Measurements from ENCODE around the gene TP53BP2. TPM values are rescaled to one million over a fixed set of nuclear protein-coding genes. Genes with fewer than 3 reads are reported as not detected.
A peak's percentile ranks its signal among the peaks of the same experiment; 100 is the strongest.
"Not testable (repeated sequence)": the region's sequence is repeated elsewhere in the genome, so short reads cannot be mapped to it uniquely, and the experiment has no call there.

The TP53BP2 gene
- total and polyA plus RNA-seq, 3 experiments from 2014 or later, result 16.5 to 59.6 (median 59.5) TPM

- Mint-ChIP-seq H3K4me3 (peak overlapping the region in 1 of 7 donors; percentile 4), H3K27ac (peak overlapping the region in 2 of 8 donors; percentile 21 to 28), H3K9me3 (no peaks in the 10 kb centered on the region), H3K27me3 (no peaks in the 10 kb centered on the region), H3K4me1 (peaks cover 58 to 82% (median 73%) of the 10 kb centered on the region in 3 donors), H3K36me3 (peaks cover 0 to 20% (median 19%) of the 10 kb centered on the region in 3 donors)
- Histone ChIP-seq H3K36me3 (ENCODE audit: insufficient read depth, low read length) (peaks cover 4% of the 10 kb centered on the region), H3K4me3 (ENCODE audit: low read length) (no peak overlapping the region), H3K4me1 (ENCODE audit: insufficient read depth, low read length) (peaks cover 44% of the 10 kb centered on the region), H3K27ac (ENCODE audit: low read depth, low read length) (no peak overlapping the region), H3K27me3 (ENCODE audit: insufficient read depth, low read length, poor library complexity, severe bottlenecking) (no peaks in the 10 kb centered on the region), H3K9me3 (ENCODE audit: low read length) (no peaks in the 10 kb centered on the region)
- no peak for DNase-seq
- CTCF ChIA-PET, result interaction anchor here (1.7 kb wide), 1 partner anchor 20 kb away, joined by 4 read pairs; no protein-coding TSS in a partner anchor
- POLR2A ChIA-PET, result no interaction called here
Observed at GRCh38 chr1:223824712-223825111, 21.0 kb downstream of the TP53BP2 start.

- H3K4me3 ChIP-seq (ENCODE audit: low read length), result no peak overlapping the region
- H3K27ac ChIP-seq (ENCODE audit: low read depth, low read length), result no peak overlapping the region
- H3K4me1 Mint-ChIP-seq, result peaks cover 56 to 80% (median 69%) of the 10 kb centered on the region in 3 donors
- no peak for DNase-seq
- no peaks in the 10 kb centered on the region for H3K27me3 Mint-ChIP-seq
- H3K27me3 ChIP-seq (ENCODE audit: insufficient read depth, low read length, poor library complexity, severe bottlenecking), result no peaks in the 10 kb centered on the region
- H3K9me3 ChIP-seq (ENCODE audit: low read length), result no peaks in the 10 kb centered on the region
- peaks cover 44% of the 10 kb centered on the region for H3K4me1 ChIP-seq (ENCODE audit: insufficient read depth, low read length)
- peaks cover 0 to 22% (median 22%) of the 10 kb centered on the region in 3 donors for H3K36me3 Mint-ChIP-seq
- peak overlapping the region in 1 of 8 donors; percentile 64 for H3K27ac Mint-ChIP-seq
- peaks cover 5% of the 10 kb centered on the region for H3K36me3 ChIP-seq (ENCODE audit: insufficient read depth, low read length)
- no peak overlapping the region for H3K4me3 Mint-ChIP-seq
- CTCF ChIA-PET, result interaction anchor here (1.7 kb wide), 1 partner anchor 21 kb away, joined by 4 read pairs; no protein-coding TSS in a partner anchor
- no peaks in the 10 kb centered on the region for H3K9me3 Mint-ChIP-seq
- POLR2A ChIA-PET, result no interaction called here
Observed at GRCh38 chr1:223824287-223824686, 21.5 kb downstream of the TP53BP2 start.

- Histone ChIP-seq H3K36me3 (ENCODE audit: insufficient read depth, low read length) (peaks cover 5% of the 10 kb centered on the region), H3K27me3 (ENCODE audit: insufficient read depth, low read length, poor library complexity, severe bottlenecking) (no peaks in the 10 kb centered on the region), H3K4me1 (ENCODE audit: insufficient read depth, low read length) (peaks cover 26% of the 10 kb centered on the region), H3K9me3 (ENCODE audit: low read length) (no peaks in the 10 kb centered on the region), H3K4me3 (ENCODE audit: low read length) (no peak overlapping the region), H3K27ac (ENCODE audit: low read depth, low read length) (no peak overlapping the region)
- ChIA-PET CTCF (interaction anchor here (0.6 to 1.3 kb wide), 4 partner anchors 9 to 24 kb away, joined by 3 to 5 read pairs (median 3); partner anchors contain the start of gene TP53BP2), POLR2A (no interaction called here)
- Mint-ChIP-seq H3K4me1 (peaks cover 37 to 61% (median 52%) of the 10 kb centered on the region in 3 donors), H3K9me3 (no peaks in the 10 kb centered on the region), H3K27ac (peak overlapping the region in 2 of 8 donors; percentile 34 to 48), H3K27me3 (no peaks in the 10 kb centered on the region), H3K36me3 (peaks cover 0 to 32% (median 16%) of the 10 kb centered on the region in 3 donors), H3K4me3 (no peak overlapping the region)
- DNase-seq, result no peak
Observed at GRCh38 chr1:223820971-223821370, 24.8 kb downstream of the TP53BP2 start.

GRCh38 chr1:223820515-223820858 lies 25.3 kb downstream of the TP53BP2 start:
- Histone ChIP-seq H3K27ac (ENCODE audit: low read depth, low read length) (no peak overlapping the region), H3K4me3 (ENCODE audit: low read length) (no peak overlapping the region), H3K4me1 (ENCODE audit: insufficient read depth, low read length) (peaks cover 21% of the 10 kb centered on the region), H3K27me3 (ENCODE audit: insufficient read depth, low read length, poor library complexity, severe bottlenecking) (no peaks in the 10 kb centered on the region), H3K36me3 (ENCODE audit: insufficient read depth, low read length) (peaks cover 5% of the 10 kb centered on the region), H3K9me3 (ENCODE audit: low read length) (no peaks in the 10 kb centered on the region)
- peaks cover 34 to 58% (median 50%) of the 10 kb centered on the region in 3 donors for H3K4me1 Mint-ChIP-seq
- no peaks in the 10 kb centered on the region for H3K9me3 Mint-ChIP-seq
- ChIA-PET POLR2A (no interaction called here), CTCF (interaction anchor here (0.6 to 1.3 kb wide), 3 partner anchors 9 to 25 kb away, joined by 3 to 5 read pairs (median 3); partner anchors contain the start of gene TP53BP2)
- H3K36me3 Mint-ChIP-seq, result peaks cover 0 to 35% (median 16%) of the 10 kb centered on the region in 3 donors
- DNase-seq, result no peak
- no peak overlapping the region for H3K4me3 Mint-ChIP-seq
- H3K27ac Mint-ChIP-seq, result peak overlapping the region in 1 of 8 donors; percentile 24
- no peaks in the 10 kb centered on the region for H3K27me3 Mint-ChIP-seq

GRCh38 chr1:223819730-223820514 lies 25.8 kb downstream of the TP53BP2 start:
- Mint-ChIP-seq H3K4me1 (peaks cover 31 to 58% (median 49%) of the 10 kb centered on the region in 3 donors), H3K9me3 (no peaks in the 10 kb centered on the region), H3K4me3 (no peak overlapping the region), H3K36me3 (peaks cover 0 to 38% (median 16%) of the 10 kb centered on the region in 3 donors), H3K27me3 (no peaks in the 10 kb centered on the region), H3K27ac (peak overlapping the region in 3 of 8 donors; percentile 13 to 75 (median 61))
- no peak overlapping the region for H3K27ac ChIP-seq (ENCODE audit: low read depth, low read length)
- H3K4me1 ChIP-seq (ENCODE audit: insufficient read depth, low read length), result peaks cover 16% of the 10 kb centered on the region
- ChIA-PET POLR2A (no interaction called here), CTCF (interaction anchor here (1.0 kb wide), 1 partner anchor 16 kb away, joined by 3 read pairs; no protein-coding TSS in a partner anchor)
- DNase-seq, result no peak
- H3K36me3 ChIP-seq (ENCODE audit: insufficient read depth, low read length), result peaks cover 5% of the 10 kb centered on the region
- H3K27me3 ChIP-seq (ENCODE audit: insufficient read depth, low read length, poor library complexity, severe bottlenecking), result no peaks in the 10 kb centered on the region
- H3K9me3 ChIP-seq (ENCODE audit: low read length), result no peaks in the 10 kb centered on the region
- H3K4me3 ChIP-seq (ENCODE audit: low read length), result no peak overlapping the region

- DNase-seq; H3K27ac ChIP-seq (ENCODE audit: low read depth, low read length); H3K9me3 ChIP-seq (ENCODE audit: low read length); H3K27me3 ChIP-seq (ENCODE audit: insufficient read depth, low read length, poor library complexity, severe bottlenecking); POLR2A ChIA-PET; H3K4me3 ChIP-seq (ENCODE audit: low read length); CTCF ChIA-PET; H3K27me3 Mint-ChIP-seq; H3K27ac Mint-ChIP-seq; H3K9me3 Mint-ChIP-seq; H3K4me3 Mint-ChIP-seq: not testable (repeated sequence)
- Mint-ChIP-seq H3K36me3 (peaks cover 14 to 59% (median 26%) of the 10 kb centered on the region in 3 donors), H3K4me1 (peaks cover 24 to 52% (median 38%) of the 10 kb centered on the region in 3 donors)
- H3K36me3 ChIP-seq (ENCODE audit: insufficient read depth, low read length), result peaks cover 13% of the 10 kb centered on the region
- peaks cover 17% of the 10 kb centered on the region for H3K4me1 ChIP-seq (ENCODE audit: insufficient read depth, low read length)
Observed at GRCh38 chr1:223817265-223817664, 28.5 kb downstream of the TP53BP2 start.

GRCh38 chr1:223815865-223816264 lies 29.9 kb downstream of the TP53BP2 start:
- peaks cover 24 to 48% (median 34%) of the 10 kb centered on the region in 3 donors for H3K4me1 Mint-ChIP-seq
- H3K36me3 ChIP-seq (ENCODE audit: insufficient read depth, low read length), result peaks cover 13% of the 10 kb centered on the region
- POLR2A ChIA-PET, result no interaction called here
- H3K27ac ChIP-seq (ENCODE audit: low read depth, low read length), result no peak overlapping the region
- peaks cover 14 to 61% (median 24%) of the 10 kb centered on the region in 3 donors for H3K36me3 Mint-ChIP-seq
- peaks cover 17% of the 10 kb centered on the region for H3K4me1 ChIP-seq (ENCODE audit: insufficient read depth, low read length)
- H3K9me3 ChIP-seq (ENCODE audit: low read length), result no peaks in the 10 kb centered on the region
- H3K4me3 Mint-ChIP-seq, result no peak overlapping the region
- no peaks in the 10 kb centered on the region for H3K27me3 ChIP-seq (ENCODE audit: insufficient read depth, low read length, poor library complexity, severe bottlenecking)
- CTCF ChIA-PET, result no interaction called here
- no peak overlapping the region for H3K4me3 ChIP-seq (ENCODE audit: low read length)
- no peaks in the 10 kb centered on the region for H3K9me3 Mint-ChIP-seq
- no peaks in the 10 kb centered on the region for H3K27me3 Mint-ChIP-seq
- DNase-seq, result no peak
- peak overlapping the region in 1 of 8 donors; percentile 32 for H3K27ac Mint-ChIP-seq

Measured in CD8-positive, alpha-beta memory T cell (primary cell).